Activated naive CD4-positive, alpha-beta T cell treated with anti-CD3 and anti-CD28 coated beads for 36 hours (primary cell): ENCODE data around the gene NUDT19. TPM values are rescaled to one million over a fixed set of nuclear protein-coding genes. Genes with fewer than 3 reads are reported as not detected.
A peak's percentile ranks its signal among the peaks of the same experiment; 100 is the strongest.

Experiments used
- CTCF ChIA-PET: fragments of 350-600 bp; sonication (Branson Sonifier 250); formaldehyde crosslinking; loops from one replicate; lab custom pipeline; 2021; ENCODE audit warnings: antibody characterized with exemption; lab: Charles Lee
- DNase-seq: peaks from one replicate; pipeline ENCODE4 v3.0.0-alpha.2; 2020
- H3K27ac Mint-ChIP-seq: one replicate; pipeline ENCODE4 v1.8.0; 2021; ENCODE audit warnings: mild to moderate bottlenecking, mixed read lengths
- H3K27me3 Mint-ChIP-seq: one replicate; pipeline ENCODE4 v1.8.0; 2021; ENCODE audit warnings: low read depth, mixed read lengths
- H3K36me3 Mint-ChIP-seq: one replicate; pipeline ENCODE4 v1.8.0; 2021; ENCODE audit warnings: low read depth, mixed read lengths
- H3K4me1 Mint-ChIP-seq: one replicate; pipeline ENCODE4 v1.8.0; 2021; ENCODE audit warnings: low read depth, mixed read lengths
- H3K4me3 Mint-ChIP-seq: one replicate; pipeline ENCODE4 v1.8.0; 2021; ENCODE audit warnings: mild to moderate bottlenecking, moderate library complexity, mixed read lengths
- H3K9me3 Mint-ChIP-seq: one replicate; pipeline ENCODE4 v1.8.0; 2021; ENCODE audit warnings: mixed read lengths
- intact Hi-C: fragments of 100-400 bp; cut with micrococcal nuclease; formaldehyde crosslinking; loops from one replicate; pipeline ENCODE4 v1.15.1; 2023
- total RNA-seq, 2 experiments: library from RNA; stranded (reverse); gene quantifications; one replicate each; pipeline ENCODE4 v1.2.3, GENCODE V29; 2021

NUDT19 gene
- total RNA-seq, 2 experiments from 2014 or later, result 11.9 to 13.6 TPM

- CTCF ChIA-PET, result no interaction called here
- Mint-ChIP-seq H3K27me3 (no peaks in the 10 kb centered on the region), H3K4me1 (peaks cover 5% of the 10 kb centered on the region), H3K9me3 (no peaks in the 10 kb centered on the region), H3K36me3 (peaks cover 3% of the 10 kb centered on the region), H3K27ac (no peak overlapping the region), H3K4me3 (no peak overlapping the region)
- intact Hi-C loops, result no loop called here
- no peak for DNase-seq
Measured at GRCh38 chr19:32661318-32661717, 30.3 kb upstream of the NUDT19 start.

GRCh38 chr19:32662186-32662585 is 29.4 kb upstream of the NUDT19 start:
- Mint-ChIP-seq H3K27me3 (no peaks in the 10 kb centered on the region), H3K27ac (no peak overlapping the region), H3K4me3 (no peak overlapping the region), H3K36me3 (peaks cover 3% of the 10 kb centered on the region), H3K4me1 (peaks cover 5% of the 10 kb centered on the region), H3K9me3 (no peaks in the 10 kb centered on the region)
- DNase-seq, result peak; percentile 46
- CTCF ChIA-PET, result interaction anchor here (0.6 kb wide), 1 partner anchor 31 kb away, joined by 3 read pairs; no protein-coding TSS in a partner anchor
- intact Hi-C loops, result no loop called here

- Mint-ChIP-seq H3K4me3 (no peak overlapping the region), H3K27me3 (no peaks in the 10 kb centered on the region)
- intact Hi-C loops, result no loop called here
Measured at GRCh38 chr19:32666084-32666483, 25.5 kb upstream of the NUDT19 start.

GRCh38 chr19:32669310-32669709 is 22.3 kb upstream of the NUDT19 start:
- Mint-ChIP-seq H3K4me1 (peaks cover 25% of the 10 kb centered on the region), H3K36me3 (peaks cover 3% of the 10 kb centered on the region), H3K4me3 (no peak overlapping the region), H3K27me3 (no peaks in the 10 kb centered on the region), H3K9me3 (no peaks in the 10 kb centered on the region), H3K27ac (no peak overlapping the region)
- CTCF ChIA-PET, result interaction anchor here (0.6 kb wide), 1 partner anchor 21 kb away, joined by 3 read pairs; no protein-coding TSS in a partner anchor
- intact Hi-C loops, result no loop called here
- DNase-seq, result no peak

More at GRCh38 chr19:32666084-32666483, 25.5 kb upstream of the NUDT19 start:
- DNase-seq, result no peak
- CTCF ChIA-PET, result no interaction called here
- Mint-ChIP-seq H3K9me3 (no peaks in the 10 kb centered on the region), H3K4me1 (peaks cover 13% of the 10 kb centered on the region), H3K36me3 (peaks cover 3% of the 10 kb centered on the region), H3K27ac (no peak overlapping the region)

- no peak overlapping the region for H3K27ac Mint-ChIP-seq
- H3K36me3 Mint-ChIP-seq, result no peaks in the 10 kb centered on the region
- no peak for DNase-seq
- H3K4me1 Mint-ChIP-seq, result peaks cover 26% of the 10 kb centered on the region
- H3K27me3 Mint-ChIP-seq, result peaks cover 2% of the 10 kb centered on the region
- no peaks in the 10 kb centered on the region for H3K9me3 Mint-ChIP-seq
- H3K4me3 Mint-ChIP-seq, result no peak overlapping the region
- CTCF ChIA-PET, result no interaction called here
- intact Hi-C loops, result no loop called here
Measured at GRCh38 chr19:32671883-32672593, 19.6 kb upstream of the NUDT19 start.

GRCh38 chr19:32672841-32673240 is 18.8 kb upstream of the NUDT19 start:
- Mint-ChIP-seq H3K36me3 (no peaks in the 10 kb centered on the region), H3K9me3 (no peaks in the 10 kb centered on the region), H3K27me3 (peaks cover 10% of the 10 kb centered on the region), H3K4me3 (no peak overlapping the region), H3K4me1 (peaks cover 29% of the 10 kb centered on the region), H3K27ac (no peak overlapping the region)
- CTCF ChIA-PET, result no interaction called here
- DNase-seq, result no peak
- intact Hi-C loops, result no loop called here

GRCh38 chr19:32673573-32673972 is 18.0 kb upstream of the NUDT19 start:
- H3K9me3 Mint-ChIP-seq, result no peaks in the 10 kb centered on the region
- no peak overlapping the region for H3K4me3 Mint-ChIP-seq
- peaks cover 14% of the 10 kb centered on the region for H3K27me3 Mint-ChIP-seq
- intact Hi-C loops, result no loop called here
- no peaks in the 10 kb centered on the region for H3K36me3 Mint-ChIP-seq
- H3K4me1 Mint-ChIP-seq, result peaks cover 29% of the 10 kb centered on the region
- no peak overlapping the region for H3K27ac Mint-ChIP-seq
- no peak for DNase-seq
- CTCF ChIA-PET, result interaction anchor here (1.1 kb wide), 1 partner anchor 314 kb away, joined by 3 read pairs; no protein-coding TSS in a partner anchor

GRCh38 chr19:32674153-32674930 is 17.3 kb upstream of the NUDT19 start:
- H3K36me3 Mint-ChIP-seq, result no peaks in the 10 kb centered on the region
- H3K27ac Mint-ChIP-seq, result peak overlapping the region; percentile 46
- H3K4me1 Mint-ChIP-seq, result peaks cover 29% of the 10 kb centered on the region
- peak; percentile 18 for DNase-seq
- CTCF ChIA-PET, result interaction anchor here (1.1 kb wide), 1 partner anchor 315 kb away, joined by 3 read pairs; no protein-coding TSS in a partner anchor
- peaks cover 14% of the 10 kb centered on the region for H3K27me3 Mint-ChIP-seq
- H3K4me3 Mint-ChIP-seq, result peak overlapping the region; percentile 89
- intact Hi-C loops, result no loop called here
- H3K9me3 Mint-ChIP-seq, result no peaks in the 10 kb centered on the region

- intact Hi-C loops, result loop anchor here (1.0 to 5.0 kb wide), 8 partner anchors 16 to 502 kb away; partner anchors contain the start of genes CEP89, DPY19L3, NUDT19 and PDCD5
- H3K9me3 Mint-ChIP-seq, result no peaks in the 10 kb centered on the region
- CTCF ChIA-PET, result no interaction called here
- DNase-seq, result peak; percentile 97
- H3K27ac Mint-ChIP-seq, result peak within 1 kb of the TSS; percentile 46
- H3K4me1 Mint-ChIP-seq, result peaks cover 22% of the 10 kb centered on the region
- H3K27me3 Mint-ChIP-seq, result peaks cover 14% of the 10 kb centered on the region
- H3K36me3 Mint-ChIP-seq, result no peaks in the 10 kb centered on the region
- H3K4me3 Mint-ChIP-seq, result peak within 1 kb of the TSS; percentile 89
Measured at GRCh38 chr19:32674931-32675719, 16.5 kb upstream of the NUDT19 start, which contains the start of gene ANKRD27. Gene ANKRD27, minus strand, starts transcription at chr19:32675180. Its CDS starts 16,165 bp downstream, at chr19:32659015.

GRCh38 chr19:32675720-32676185 is 15.9 kb upstream of the NUDT19 start, which contains the start of gene RGS9BP:
Gene RGS9BP, plus strand, starts transcription at chr19:32675848. Its CDS starts 416 bp downstream, at chr19:32676264.
- CTCF ChIA-PET, result interaction anchor here (1.2 kb wide), 1 partner anchor 16 kb away, joined by 4 read pairs; the partner anchor contains the start of gene NUDT19
- Mint-ChIP-seq H3K27ac (peak within 1 kb of the TSS; percentile 39), H3K27me3 (peaks cover 14% of the 10 kb centered on the region), H3K9me3 (no peaks in the 10 kb centered on the region), H3K4me1 (peaks cover 20% of the 10 kb centered on the region), H3K36me3 (no peaks in the 10 kb centered on the region), H3K4me3 (peak within 1 kb of the TSS; percentile 80)
- DNase-seq, result peak; percentile 55
- intact Hi-C loops, result loop anchor here (1.0 to 5.0 kb wide), 8 partner anchors 16 to 502 kb away; partner anchors contain the start of genes CEP89, DPY19L3, NUDT19 and PDCD5

- H3K4me3 Mint-ChIP-seq, result peak overlapping the region; percentile 80
- H3K27ac Mint-ChIP-seq, result no peak overlapping the region
- H3K9me3 Mint-ChIP-seq, result no peaks in the 10 kb centered on the region
- H3K4me1 Mint-ChIP-seq, result peaks cover 20% of the 10 kb centered on the region
- CTCF ChIA-PET, result interaction anchor here (0.6 to 1.2 kb wide), 2 partner anchors 15 to 32 kb away, joined by 3 to 4 read pairs; partner anchors contain the start of gene NUDT19
- peaks cover 14% of the 10 kb centered on the region for H3K27me3 Mint-ChIP-seq
- H3K36me3 Mint-ChIP-seq, result no peaks in the 10 kb centered on the region
- no peak for DNase-seq
- intact Hi-C loops, result loop anchor here (5.0 kb wide), 3 partner anchors 79 to 501 kb away; partner anchors contain the start of gene DPY19L3
Measured at GRCh38 chr19:32676186-32676894, 15.3 kb upstream of the NUDT19 start.
